ENCODE measurements around the gene TRIP12. TPM values are rescaled to one million over a fixed set of nuclear protein-coding genes. Genes with fewer than 3 reads are reported as not detected.
"Not testable (repeated sequence)": the region's sequence is repeated elsewhere in the genome, so short reads cannot be mapped to it uniquely, and the experiment has no call there.

The TRIP12 gene
- total RNA-seq, 4 donors from 2014 or later = 112 to 156 (median 129) TPM

DNA sequence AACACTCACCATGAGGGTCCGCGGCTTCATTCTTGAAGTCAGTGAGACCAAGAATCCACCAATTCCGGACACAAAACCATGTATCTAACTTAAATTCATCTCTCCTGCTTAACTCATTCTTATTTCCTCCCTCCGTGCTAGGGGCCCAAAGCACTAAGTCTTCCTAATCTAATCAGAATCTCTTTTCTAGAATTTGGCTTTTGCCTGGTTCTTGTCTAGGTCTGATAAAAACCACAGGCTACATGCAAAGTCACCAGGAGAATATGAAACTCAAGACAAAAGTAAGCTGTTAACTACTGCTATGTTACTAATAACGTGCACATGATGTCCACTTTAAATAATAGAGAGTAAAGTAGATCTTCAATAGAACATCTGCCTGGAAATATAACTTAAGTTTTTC lies 69.9 kb downstream of the TRIP12 start:
- no peak for DNase-seq (ENCODE audit: low spot score in 2 of 2)
- no peak for TF ChIP-seq POLR2A (IDR thresholded peaks at IDR 0.05)
- TF ChIP-seq, protein P1, sequence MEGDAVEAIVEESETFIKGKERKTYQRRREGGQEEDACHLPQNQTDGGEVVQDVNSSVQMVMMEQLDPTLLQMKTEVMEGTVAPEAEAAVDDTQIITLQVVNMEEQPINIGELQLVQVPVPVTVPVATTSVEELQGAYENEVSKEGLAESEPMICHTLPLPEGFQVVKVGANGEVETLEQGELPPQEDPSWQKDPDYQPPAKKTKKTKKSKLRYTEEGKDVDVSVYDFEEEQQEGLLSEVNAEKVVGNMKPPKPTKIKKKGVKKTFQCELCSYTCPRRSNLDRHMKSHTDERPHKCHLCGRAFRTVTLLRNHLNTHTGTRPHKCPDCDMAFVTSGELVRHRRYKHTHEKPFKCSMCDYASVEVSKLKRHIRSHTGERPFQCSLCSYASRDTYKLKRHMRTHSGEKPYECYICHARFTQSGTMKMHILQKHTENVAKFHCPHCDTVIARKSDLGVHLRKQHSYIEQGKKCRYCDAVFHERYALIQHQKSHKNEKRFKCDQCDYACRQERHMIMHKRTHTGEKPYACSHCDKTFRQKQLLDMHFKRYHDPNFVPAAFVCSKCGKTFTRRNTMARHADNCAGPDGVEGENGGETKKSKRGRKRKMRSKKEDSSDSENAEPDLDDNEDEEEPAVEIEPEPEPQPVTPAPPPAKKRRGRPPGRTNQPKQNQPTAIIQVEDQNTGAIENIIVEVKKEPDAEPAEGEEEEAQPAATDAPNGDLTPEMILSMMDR (IDR thresholded peaks at IDR 0.05) = no peak
- 96 to 97% methylated on average over 5 of the region's 5 CpGs for WGBS, 2 donors
- intact Hi-C loops (cut with DNase I; ENCODE audit: low total_unique reads) = no loop called here
- no peak overlapping the region for H3K4me3 ChIP-seq (ENCODE audit: low read depth, poor library complexity, severe bottlenecking)

DNA sequence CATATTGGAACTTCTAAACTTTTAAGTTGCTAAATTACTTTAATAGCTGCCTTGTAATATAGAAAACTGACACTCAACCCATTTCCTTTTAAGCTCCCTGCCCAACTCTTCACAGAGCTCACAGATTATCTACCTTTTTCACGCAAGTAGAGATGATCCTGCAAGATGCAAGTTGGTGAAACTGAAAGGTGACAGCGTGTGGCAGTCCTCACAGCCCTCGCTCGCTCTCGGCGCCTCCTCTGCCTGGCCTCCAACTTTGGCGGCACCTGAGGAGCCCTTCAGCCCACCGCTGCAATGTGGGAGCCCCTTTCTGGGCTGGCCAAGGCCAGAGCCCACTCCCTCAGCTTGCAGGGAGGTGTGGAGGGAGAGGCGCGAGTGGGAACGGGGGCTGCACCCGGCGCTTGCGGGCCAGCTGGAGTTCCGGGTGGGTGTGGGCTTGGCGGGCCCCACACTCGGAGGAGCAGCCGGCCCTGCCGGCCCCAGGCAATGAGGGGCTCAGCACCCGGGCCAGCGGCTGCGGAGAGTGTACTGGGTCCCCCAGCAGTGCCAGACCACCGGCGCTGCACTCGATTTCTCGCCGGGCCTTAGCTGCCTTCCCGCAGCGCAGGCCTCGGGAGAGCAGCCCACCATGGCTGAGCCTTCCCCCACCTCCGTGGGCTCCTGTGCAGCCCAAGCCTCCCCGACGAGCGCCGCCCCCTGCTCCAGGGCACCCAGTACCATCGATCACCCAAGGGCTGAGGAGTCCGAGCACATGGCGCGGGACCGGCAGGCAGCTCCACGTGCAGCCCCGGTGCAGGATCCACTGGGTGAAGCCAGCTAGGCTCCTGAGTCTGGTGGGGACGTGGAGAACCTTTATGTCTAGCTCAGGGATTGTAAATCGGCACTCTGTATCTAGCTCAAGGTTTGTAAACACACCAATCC lies 71.2 kb downstream of the TRIP12 start:
- DNase-seq (ENCODE audit: low spot score in 2 of 2); H3K4me3 ChIP-seq (ENCODE audit: low read depth, poor library complexity, severe bottlenecking); intact Hi-C loops (cut with DNase I; ENCODE audit: low total_unique reads): not testable (repeated sequence)
- WGBS, 2 donors = 95 to 97% methylated on average over 15 to 32 of the region's 44 CpGs

DNA sequence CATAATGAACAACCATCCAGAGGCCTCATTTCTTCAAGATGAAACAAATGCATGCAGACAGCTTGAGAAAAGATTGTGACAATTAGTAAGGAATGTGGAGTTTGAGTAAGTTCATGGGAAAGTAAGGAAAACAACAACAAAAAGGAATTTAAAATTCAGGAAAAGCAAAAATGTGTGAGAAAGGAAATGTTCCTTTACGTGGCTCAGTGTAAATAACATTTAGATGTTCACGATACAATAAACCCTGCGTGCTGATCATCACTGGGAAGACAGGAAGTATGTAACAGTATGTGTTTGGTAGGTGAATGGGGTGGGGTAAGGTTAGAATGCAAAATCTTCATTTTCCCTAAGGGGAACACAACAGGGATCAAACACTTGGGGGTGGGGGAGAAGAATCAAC lies 72.7 kb downstream of the TRIP12 start:
- no peak for TF ChIP-seq POLR2A (IDR thresholded peaks at IDR 0.05)
- TF ChIP-seq, protein P1 (IDR thresholded peaks at IDR 0.05) = no peak
- no peak overlapping the region for H3K4me3 ChIP-seq (ENCODE audit: low read depth, poor library complexity, severe bottlenecking)
- 85 to 88% methylated on average over 3 of the region's 3 CpGs for WGBS, 2 donors
- no peak for DNase-seq (ENCODE audit: low spot score in 2 of 2)
- intact Hi-C loops (cut with DNase I; ENCODE audit: low total_unique reads) = no loop called here

DNA sequence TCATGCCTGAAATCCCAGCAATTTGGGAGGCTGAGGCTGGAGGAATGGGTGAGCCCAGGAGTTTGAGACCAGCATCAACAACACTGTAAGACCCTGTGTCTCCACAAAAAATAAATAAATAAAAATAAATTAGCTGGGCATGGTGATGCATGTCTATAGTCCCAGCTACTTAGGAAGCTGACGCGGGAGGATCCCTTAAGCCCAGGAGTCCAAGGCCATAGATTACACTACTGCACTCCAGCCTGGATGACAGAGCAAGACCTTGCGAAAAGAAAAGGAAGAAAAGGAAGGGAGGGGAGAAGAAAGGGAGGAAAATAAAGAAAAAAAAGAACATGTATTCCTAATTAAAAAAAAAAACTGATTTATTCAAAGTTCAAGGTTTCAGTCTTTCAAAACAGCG lies 78.2 kb downstream of the TRIP12 start:
- 88 to 91% methylated on average over 4 of the region's 4 CpGs for WGBS, 2 donors

DNA sequence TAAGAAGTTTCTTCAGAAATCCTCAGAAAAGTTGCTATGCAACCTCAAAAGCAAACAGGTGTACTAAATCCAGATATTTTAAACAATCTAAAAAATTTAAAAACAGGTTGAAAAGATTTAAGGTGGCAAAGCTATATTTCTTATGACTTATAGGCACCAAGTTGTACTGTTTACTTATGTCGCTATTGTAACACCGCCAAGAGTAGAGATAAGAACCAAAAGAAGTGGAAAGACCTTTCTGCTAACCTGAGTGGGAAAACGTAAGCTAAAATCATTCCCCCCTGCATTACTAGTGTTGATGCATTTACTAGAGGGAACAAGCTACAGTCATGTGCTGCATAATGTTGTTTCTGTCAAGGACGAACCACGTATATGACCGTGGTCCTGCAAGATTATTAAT lies 83.1 kb downstream of the TRIP12 start:
- 79 to 80% methylated on average over 6 of the region's 6 CpGs for WGBS, 2 donors
- TF ChIP-seq, protein P1 (IDR thresholded peaks at IDR 0.05) = no peak
- no peak for TF ChIP-seq POLR2A (IDR thresholded peaks at IDR 0.05)
- DNase-seq (ENCODE audit: low spot score in 2 of 2) = no peak
- intact Hi-C loops (cut with DNase I; ENCODE audit: low total_unique reads) = no loop called here
- H3K4me3 ChIP-seq (ENCODE audit: low read depth, poor library complexity, severe bottlenecking) = no peak overlapping the region

More for the DNA sequence above, 78.2 kb downstream of the TRIP12 start:
- intact Hi-C loops (cut with DNase I; ENCODE audit: low total_unique reads) = no loop called here
- DNase-seq (ENCODE audit: low spot score in 2 of 2) = no peak
- TF ChIP-seq, protein P1 (IDR thresholded peaks at IDR 0.05) = no peak
- no peak for TF ChIP-seq POLR2A (IDR thresholded peaks at IDR 0.05)
- no peak overlapping the region for H3K4me3 ChIP-seq (ENCODE audit: low read depth, poor library complexity, severe bottlenecking)

DNA sequence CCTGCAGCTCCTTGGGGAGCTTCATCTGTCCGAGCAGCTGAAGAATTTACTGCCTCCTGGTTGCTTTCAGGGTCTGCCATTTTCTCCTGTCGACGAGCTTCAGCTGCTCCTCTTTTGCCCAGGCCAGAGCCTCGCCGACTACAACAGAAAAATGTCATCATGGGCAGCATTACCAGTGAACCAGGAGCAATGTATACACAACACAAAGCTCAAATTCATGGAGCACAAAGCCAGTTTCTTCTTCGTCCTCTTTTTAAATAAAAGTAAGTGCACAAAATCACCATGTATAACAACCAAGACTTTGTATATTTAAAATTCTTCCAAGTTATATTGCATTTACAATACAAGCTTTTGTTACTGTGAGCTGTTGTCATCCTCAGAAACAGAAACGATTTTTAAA lies 85.0 kb downstream of the TRIP12 start:
- intact Hi-C loops (cut with DNase I; ENCODE audit: low total_unique reads) = no loop called here
- WGBS, 2 donors = 86 to 96% methylated on average over 7 of the region's 7 CpGs
- no peak overlapping the region for H3K4me3 ChIP-seq (ENCODE audit: low read depth, poor library complexity, severe bottlenecking)
- TF ChIP-seq POLR2A (IDR thresholded peaks at IDR 0.05) = no peak
- TF ChIP-seq, protein P1 (IDR thresholded peaks at IDR 0.05) = no peak
- DNase-seq (ENCODE audit: low spot score in 2 of 2) = no peak
